SU-DHL-6 (cell line): Measurements from ENCODE around the gene KDM5B.

Experiments used
- EZH2phosphoT487 ChIP-seq: fragments of 200-600 bp; sonication (generic), shearing (Covaris generic); conservative IDR thresholded peaks from 2 replicates; pipeline ENCODE4 v1.6.1; 2018; ENCODE audit warnings: mild to moderate bottlenecking, antibody characterized with exemption, low read length, moderate library complexity, mixed read lengths
- TF ChIP-seq, protein P1 (sequence below): fragments of 200-600 bp; sonication (generic); IDR thresholded peaks from one replicate; pipeline ENCODE4 v1.5.1; 2017; ENCODE audit warnings: antibody characterized with exemption, mild to moderate bottlenecking, low read length, moderate library complexity; ENCODE audit not compliant: insufficient read depth, poor library complexity, severe bottlenecking

- TF ChIP-seq, protein P1, sequence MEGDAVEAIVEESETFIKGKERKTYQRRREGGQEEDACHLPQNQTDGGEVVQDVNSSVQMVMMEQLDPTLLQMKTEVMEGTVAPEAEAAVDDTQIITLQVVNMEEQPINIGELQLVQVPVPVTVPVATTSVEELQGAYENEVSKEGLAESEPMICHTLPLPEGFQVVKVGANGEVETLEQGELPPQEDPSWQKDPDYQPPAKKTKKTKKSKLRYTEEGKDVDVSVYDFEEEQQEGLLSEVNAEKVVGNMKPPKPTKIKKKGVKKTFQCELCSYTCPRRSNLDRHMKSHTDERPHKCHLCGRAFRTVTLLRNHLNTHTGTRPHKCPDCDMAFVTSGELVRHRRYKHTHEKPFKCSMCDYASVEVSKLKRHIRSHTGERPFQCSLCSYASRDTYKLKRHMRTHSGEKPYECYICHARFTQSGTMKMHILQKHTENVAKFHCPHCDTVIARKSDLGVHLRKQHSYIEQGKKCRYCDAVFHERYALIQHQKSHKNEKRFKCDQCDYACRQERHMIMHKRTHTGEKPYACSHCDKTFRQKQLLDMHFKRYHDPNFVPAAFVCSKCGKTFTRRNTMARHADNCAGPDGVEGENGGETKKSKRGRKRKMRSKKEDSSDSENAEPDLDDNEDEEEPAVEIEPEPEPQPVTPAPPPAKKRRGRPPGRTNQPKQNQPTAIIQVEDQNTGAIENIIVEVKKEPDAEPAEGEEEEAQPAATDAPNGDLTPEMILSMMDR, result no peak
- TF ChIP-seq EZH2phosphoT487, result no peak
Measured at GRCh38 chr1:202723708-202724107, 84.5 kb downstream of the KDM5B start.
